Lower lobe of right lung (tissue), 2 donors: ENCODE measurements around the gene ADIPOR2. TPM values are rescaled to one million over a fixed set of nuclear protein-coding genes. Genes with fewer than 3 reads are reported as not detected.

Experiments
- ATAC-seq, 2 donors: fragments of 200-7000 bp; cut with Tn5 transposase; one replicate each; pipeline ENCODE4 v1.9.1; 2020 to 2022; ENCODE audit warnings: mild to moderate bottlenecking in 2 of 2, moderate library complexity in 2 of 2
- DNase-seq: peaks from one replicate; pipeline ENCODE4 v3.0.0-alpha.2; 2020
- H3K27ac ChIP-seq: fragments of 200-600 bp; one replicate; pipeline ENCODE4 v1.8.0; 2022
- H3K27me3 ChIP-seq: fragments of 200-600 bp; one replicate; pipeline ENCODE4 v1.8.0; 2022; ENCODE audit warnings: low read depth
- H3K36me3 ChIP-seq: fragments of 200-600 bp; one replicate; pipeline ENCODE4 v1.8.0; 2022; ENCODE audit warnings: mild to moderate bottlenecking
- H3K4me1 ChIP-seq: fragments of 200-600 bp; one replicate; pipeline ENCODE4 v1.8.0; 2022
- H3K4me3 ChIP-seq: fragments of 200-600 bp; one replicate; pipeline ENCODE4 v1.8.0; 2022; ENCODE audit warnings: mild to moderate bottlenecking
- H3K9me3 ChIP-seq: fragments of 200-600 bp; one replicate; pipeline ENCODE4 v1.8.0; 2022
- CTCF ChIP-seq: fragments of 200-600 bp; IDR thresholded peaks from one replicate; pipeline ENCODE4 v1.8.0; 2022; ENCODE audit warnings: antibody characterized with exemption, mild to moderate bottlenecking
- intact Hi-C: fragments of 100-400 bp; cut with DNase I; formaldehyde crosslinking; loops from one replicate; pipeline ENCODE4 v1.11.0; 2022
- total RNA-seq: library from RNA; stranded (reverse); fragmentation: NEBNext Ultra II Directional; extraction: Animal tissue kit (Norgen Biotek cat#: 25700); gene quantifications from one replicate; pipeline ENCODE4 v1.2.1, GENCODE V29; 2021
- donor health status: DM: no; HTN: yes; CAD: no; lungs with severe emphysema.

ADIPOR2 gene
- total RNA-seq, 1 donor from 2014 or later, result 83.8 TPM

GRCh38 chr12:1695886-1696670 is 5.2 kb downstream of the ADIPOR2 start:
- H3K27ac ChIP-seq, result no peak overlapping the region
- DNase-seq, result no peak
- H3K4me3 ChIP-seq, result no peak overlapping the region
- no peaks in the 10 kb centered on the region for H3K27me3 ChIP-seq
- peaks cover 49% of the 10 kb centered on the region for H3K4me1 ChIP-seq
- no peaks in the 10 kb centered on the region for H3K9me3 ChIP-seq
- no peaks in the 10 kb centered on the region for H3K36me3 ChIP-seq
- intact Hi-C loops, result no loop called here
- ATAC-seq, result no peak
- TF ChIP-seq CTCF, result no peak

- Histone ChIP-seq H3K4me1 (peaks cover 49% of the 10 kb centered on the region), H3K27ac (no peak overlapping the region), H3K27me3 (no peaks in the 10 kb centered on the region), H3K9me3 (no peaks in the 10 kb centered on the region), H3K4me3 (no peak overlapping the region), H3K36me3 (no peaks in the 10 kb centered on the region)
- TF ChIP-seq CTCF, result no peak
- intact Hi-C loops, result no loop called here
- DNase-seq (no peak), ATAC-seq (no peak)
These were observed 5.9 kb downstream of the ADIPOR2 start for GRCh38 chr12:1696800-1697199.

GRCh38 chr12:1697271-1697670 is 6.4 kb downstream of the ADIPOR2 start:
- H3K27ac ChIP-seq, result no peak overlapping the region
- no peaks in the 10 kb centered on the region for H3K9me3 ChIP-seq
- DNase-seq (no peak), ATAC-seq (no peak)
- no peaks in the 10 kb centered on the region for H3K36me3 ChIP-seq
- intact Hi-C loops, result no loop called here
- H3K4me3 ChIP-seq, result no peak overlapping the region
- TF ChIP-seq CTCF, result no peak
- H3K27me3 ChIP-seq, result no peaks in the 10 kb centered on the region
- peaks cover 44% of the 10 kb centered on the region for H3K4me1 ChIP-seq

GRCh38 chr12:1698720-1699119 is 7.8 kb downstream of the ADIPOR2 start:
- DNase-seq, result no peak
- Histone ChIP-seq H3K27me3 (no peaks in the 10 kb centered on the region), H3K4me3 (no peak overlapping the region), H3K27ac (no peak overlapping the region), H3K36me3 (no peaks in the 10 kb centered on the region), H3K9me3 (no peaks in the 10 kb centered on the region), H3K4me1 (peaks cover 42% of the 10 kb centered on the region)
- peak in 1 of 2 donors; percentile 37 for ATAC-seq
- intact Hi-C loops, result no loop called here
- TF ChIP-seq CTCF, result no peak

GRCh38 chr12:1702713-1703112 is 11.8 kb downstream of the ADIPOR2 start:
- Histone ChIP-seq H3K4me3 (no peak overlapping the region), H3K9me3 (no peaks in the 10 kb centered on the region), H3K27ac (no peak overlapping the region), H3K36me3 (no peaks in the 10 kb centered on the region), H3K4me1 (peaks cover 63% of the 10 kb centered on the region), H3K27me3 (no peaks in the 10 kb centered on the region)
- TF ChIP-seq CTCF, result no peak
- DNase-seq (no peak), ATAC-seq (no peak)
- intact Hi-C loops, result no loop called here
